C4-2B (cell line): Measurements from ENCODE around the gene FGFR3.

Experiments
- H3K27ac ChIP-seq: fragments of 450-650 bp; 2 replicates; pipeline ENCODE4 v1.5.1; 2017
- ZFX ChIP-seq: fragments of 450-650 bp; IDR thresholded peaks from 2 replicates; pipeline ENCODE4 v1.6.1; 2017
- TF ChIP-seq, protein P1 (sequence below): fragments of 450-650 bp; conservative IDR thresholded peaks from 2 replicates; pipeline ENCODE4 v1.5.1; 2017; ENCODE audit warnings: mild to moderate bottlenecking

Gene FGFR3

DNA sequence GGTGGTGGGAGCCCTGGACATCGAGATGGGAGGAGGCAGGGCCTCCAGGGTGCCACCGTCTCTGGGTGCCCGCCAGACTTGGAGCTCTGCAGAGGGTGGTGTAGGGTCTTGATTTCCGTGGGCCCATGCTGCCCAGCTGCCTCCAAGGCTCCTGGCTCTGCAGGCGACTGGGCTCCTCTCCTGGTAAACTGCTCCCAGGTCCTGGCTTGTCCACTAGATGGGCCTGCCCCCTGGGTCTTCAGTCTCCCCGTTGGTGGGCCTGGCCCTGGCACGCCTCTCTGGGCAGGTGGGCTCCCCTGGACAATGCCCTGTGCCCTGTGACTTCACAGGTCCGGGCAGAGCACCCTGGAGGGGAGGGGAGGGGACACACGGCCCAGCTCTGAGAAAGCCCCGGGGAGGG is 7.7 kb downstream of the FGFR3 start:
- no peak overlapping the region for H3K27ac ChIP-seq
- TF ChIP-seq, protein P1, sequence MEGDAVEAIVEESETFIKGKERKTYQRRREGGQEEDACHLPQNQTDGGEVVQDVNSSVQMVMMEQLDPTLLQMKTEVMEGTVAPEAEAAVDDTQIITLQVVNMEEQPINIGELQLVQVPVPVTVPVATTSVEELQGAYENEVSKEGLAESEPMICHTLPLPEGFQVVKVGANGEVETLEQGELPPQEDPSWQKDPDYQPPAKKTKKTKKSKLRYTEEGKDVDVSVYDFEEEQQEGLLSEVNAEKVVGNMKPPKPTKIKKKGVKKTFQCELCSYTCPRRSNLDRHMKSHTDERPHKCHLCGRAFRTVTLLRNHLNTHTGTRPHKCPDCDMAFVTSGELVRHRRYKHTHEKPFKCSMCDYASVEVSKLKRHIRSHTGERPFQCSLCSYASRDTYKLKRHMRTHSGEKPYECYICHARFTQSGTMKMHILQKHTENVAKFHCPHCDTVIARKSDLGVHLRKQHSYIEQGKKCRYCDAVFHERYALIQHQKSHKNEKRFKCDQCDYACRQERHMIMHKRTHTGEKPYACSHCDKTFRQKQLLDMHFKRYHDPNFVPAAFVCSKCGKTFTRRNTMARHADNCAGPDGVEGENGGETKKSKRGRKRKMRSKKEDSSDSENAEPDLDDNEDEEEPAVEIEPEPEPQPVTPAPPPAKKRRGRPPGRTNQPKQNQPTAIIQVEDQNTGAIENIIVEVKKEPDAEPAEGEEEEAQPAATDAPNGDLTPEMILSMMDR: no peak
- no peak for TF ChIP-seq ZFX

DNA sequence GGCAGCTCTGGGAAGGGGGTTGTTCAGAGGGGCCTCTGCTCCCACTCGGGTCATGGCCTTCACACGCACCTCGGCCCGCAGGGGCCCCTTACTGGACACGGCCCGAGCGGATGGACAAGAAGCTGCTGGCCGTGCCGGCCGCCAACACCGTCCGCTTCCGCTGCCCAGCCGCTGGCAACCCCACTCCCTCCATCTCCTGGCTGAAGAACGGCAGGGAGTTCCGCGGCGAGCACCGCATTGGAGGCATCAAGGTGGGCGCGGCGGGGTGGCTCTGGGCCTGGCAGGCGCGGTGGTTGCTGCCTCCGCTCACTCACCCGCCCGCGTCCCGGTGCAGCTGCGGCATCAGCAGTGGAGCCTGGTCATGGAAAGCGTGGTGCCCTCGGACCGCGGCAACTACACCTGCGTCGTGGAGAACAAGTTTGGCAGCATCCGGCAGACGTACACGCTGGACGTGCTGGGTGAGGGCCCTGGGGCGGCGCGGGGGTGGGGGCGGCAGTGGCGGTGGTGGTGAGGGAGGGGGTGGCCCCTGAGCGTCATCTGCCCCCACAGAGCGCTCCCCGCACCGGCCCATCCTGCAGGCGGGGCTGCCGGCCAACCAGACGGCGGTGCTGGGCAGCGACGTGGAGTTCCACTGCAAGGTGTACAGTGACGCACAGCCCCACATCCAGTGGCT is 8.3 kb downstream of the FGFR3 start:
- TF ChIP-seq ZFX: no peak
- TF ChIP-seq, protein P1: no peak
- no peak overlapping the region for H3K27ac ChIP-seq

- no peak overlapping the region for H3K27ac ChIP-seq
- TF ChIP-seq, protein P1: no peak
- no peak for TF ChIP-seq ZFX
Measured at GRCh38 chr4:1802151-1802715, 9.1 kb downstream of the FGFR3 start.

DNA sequence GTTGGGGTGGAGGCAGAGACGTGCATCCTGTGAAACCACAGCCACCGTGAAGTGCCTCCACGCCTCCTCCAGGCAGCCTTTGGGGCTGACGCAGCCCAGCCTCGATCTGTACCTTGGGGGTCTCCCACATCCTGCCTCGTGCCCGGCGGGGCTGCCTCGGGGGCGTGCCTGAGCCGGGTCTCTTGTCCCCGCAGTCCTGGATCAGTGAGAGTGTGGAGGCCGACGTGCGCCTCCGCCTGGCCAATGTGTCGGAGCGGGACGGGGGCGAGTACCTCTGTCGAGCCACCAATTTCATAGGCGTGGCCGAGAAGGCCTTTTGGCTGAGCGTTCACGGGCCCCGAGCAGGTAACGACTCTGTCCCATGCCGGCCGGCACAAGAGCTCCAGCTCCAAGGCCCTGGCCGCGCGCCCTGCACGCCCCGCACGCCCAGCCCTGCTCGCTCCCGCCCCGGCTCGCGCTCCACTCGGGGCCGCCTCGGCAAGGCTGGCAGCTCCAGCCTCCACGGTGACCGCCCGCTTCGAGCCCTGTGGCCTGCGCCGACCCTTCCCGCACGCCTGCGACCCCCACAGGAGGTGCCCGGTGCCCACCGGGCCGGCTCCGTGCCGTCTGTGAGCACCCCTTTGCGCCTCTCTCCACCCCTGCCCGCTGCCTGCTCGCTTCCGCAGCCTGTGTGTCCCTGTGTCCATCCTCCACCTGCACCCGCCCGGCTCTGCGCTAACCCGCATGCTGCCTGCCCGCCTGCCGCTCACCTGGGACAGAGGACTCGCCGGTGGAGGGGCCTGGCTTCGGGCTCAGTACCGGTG is 9.8 kb downstream of the FGFR3 start:
- TF ChIP-seq, protein P1: no peak
- TF ChIP-seq ZFX: no peak

GRCh38 chr4:1803523-1804423 is 10.7 kb downstream of the FGFR3 start:
- TF ChIP-seq, protein P1: no peak
- TF ChIP-seq ZFX: no peak
- H3K27ac ChIP-seq: no peak overlapping the region

More for the DNA sequence above, 9.8 kb downstream of the FGFR3 start:
- H3K27ac ChIP-seq: no peak overlapping the region

GRCh38 chr4:1804638-1805492 is 11.8 kb downstream of the FGFR3 start:
- no peak for TF ChIP-seq ZFX
- TF ChIP-seq, protein P1: no peak
- no peak overlapping the region for H3K27ac ChIP-seq
